NCI-H774 (cell line): ENCODE data around the gene OR2H2.

ENCODE experiments used
- DNase-seq: peaks from one replicate; lab custom pipeline; 2025; lab: John Stamatoyannopoulos, UW

OR2H2 gene

DNA sequence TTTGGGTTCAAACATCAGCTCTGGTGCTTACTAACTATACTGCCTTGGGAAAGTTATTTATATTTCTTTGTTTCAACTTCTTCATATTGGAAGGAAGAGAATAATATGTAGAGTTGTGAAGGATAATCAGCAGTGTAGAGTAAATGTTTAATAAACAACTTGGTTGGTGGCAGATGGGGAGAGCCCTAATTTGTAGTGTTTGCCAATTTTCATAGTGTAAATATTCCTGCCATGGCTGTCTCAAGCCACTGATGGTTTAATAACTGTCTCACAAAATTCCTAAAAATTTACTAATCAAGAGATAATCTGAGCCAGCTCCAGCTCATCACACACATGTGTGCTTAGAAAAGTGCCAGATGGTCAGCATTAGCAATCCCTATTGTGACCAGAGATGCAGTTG, at the start of gene OR2H2:
Gene OR2H2 (plus strand): TSS at position 301 of the 400 bp plus-strand sequence. CDS start 2,824 bp downstream, outside the sequence.
- no peak for DNase-seq

DNA sequence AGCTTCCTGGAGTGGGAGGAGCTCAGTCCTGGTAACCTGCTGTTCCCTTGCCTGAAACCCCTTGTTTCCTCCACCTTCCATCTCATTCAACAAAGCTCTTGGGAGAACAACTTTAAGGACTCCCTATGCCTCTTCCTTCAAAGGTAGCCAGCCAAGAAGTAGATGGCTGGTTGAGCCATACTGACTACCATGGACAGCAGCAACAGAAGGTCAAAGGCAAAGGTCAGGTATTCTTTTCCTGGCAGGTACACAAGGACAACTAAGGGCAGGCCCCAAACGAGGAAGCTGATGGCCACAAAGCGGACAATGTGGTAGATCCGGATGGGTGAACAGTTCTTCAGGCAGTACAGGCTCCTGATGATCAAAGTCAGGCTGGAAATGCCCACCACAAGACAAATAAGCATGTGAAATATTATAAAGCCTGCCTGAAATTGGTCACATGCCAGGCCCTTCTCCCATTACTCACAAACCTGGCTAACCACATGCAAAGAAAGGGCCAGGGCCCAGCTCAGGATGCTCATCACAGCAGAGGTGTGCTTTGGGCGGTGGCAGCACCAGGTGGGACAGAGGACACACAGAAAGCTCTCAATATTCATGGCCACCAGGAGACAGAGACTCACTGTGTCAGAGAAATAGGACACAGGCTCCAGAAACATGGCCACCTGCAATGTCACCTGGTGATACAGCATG, 47.1 kb upstream of the OR2H2 start:
- DNase-seq, result no peak

DNA sequence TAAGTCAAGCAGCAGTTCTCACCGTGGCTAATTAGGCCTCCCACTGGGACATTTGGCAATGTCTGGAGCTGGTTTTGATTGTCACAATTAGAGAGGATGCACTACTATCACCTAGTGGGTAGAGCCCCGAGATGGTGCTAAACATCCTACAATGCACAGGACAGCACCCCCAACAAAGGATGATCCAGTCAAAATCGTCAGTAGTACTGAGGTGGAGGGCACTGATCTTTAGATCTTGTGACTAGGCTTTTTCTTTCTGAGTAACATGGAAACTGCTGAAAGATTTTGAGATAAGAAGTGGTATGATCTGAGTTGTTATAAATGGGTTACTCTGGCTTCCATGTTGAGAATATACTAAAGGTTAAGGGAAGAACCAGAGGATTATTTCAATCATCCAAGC, 37.3 kb upstream of the OR2H2 start:
- no peak for DNase-seq

DNA sequence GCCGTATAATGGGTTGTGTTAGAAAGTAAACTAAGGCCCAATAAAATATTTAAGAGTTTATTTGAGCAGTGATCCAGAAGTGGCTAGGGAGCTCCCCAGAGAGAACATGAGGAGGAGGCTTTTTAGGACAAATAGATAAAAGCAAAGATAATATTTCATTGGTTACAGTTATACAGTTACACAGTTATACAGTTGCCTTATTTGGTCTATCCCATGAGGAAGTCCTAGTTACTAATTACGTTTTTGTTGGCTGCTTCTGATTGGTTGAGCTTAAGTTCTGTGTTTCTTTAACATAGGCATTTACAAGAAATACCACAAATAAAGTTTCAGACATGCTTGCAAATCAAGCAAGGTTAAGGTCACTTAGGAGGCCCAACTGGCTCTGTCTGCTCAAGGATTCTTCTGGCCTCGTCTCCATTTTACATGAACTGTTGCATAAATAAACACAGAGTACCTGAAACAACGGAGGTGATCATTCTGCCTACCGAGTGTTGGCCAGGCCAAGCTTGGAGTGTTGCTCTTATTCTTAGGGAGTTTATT, 32.3 kb upstream of the OR2H2 start:
- no peak for DNase-seq

DNA sequence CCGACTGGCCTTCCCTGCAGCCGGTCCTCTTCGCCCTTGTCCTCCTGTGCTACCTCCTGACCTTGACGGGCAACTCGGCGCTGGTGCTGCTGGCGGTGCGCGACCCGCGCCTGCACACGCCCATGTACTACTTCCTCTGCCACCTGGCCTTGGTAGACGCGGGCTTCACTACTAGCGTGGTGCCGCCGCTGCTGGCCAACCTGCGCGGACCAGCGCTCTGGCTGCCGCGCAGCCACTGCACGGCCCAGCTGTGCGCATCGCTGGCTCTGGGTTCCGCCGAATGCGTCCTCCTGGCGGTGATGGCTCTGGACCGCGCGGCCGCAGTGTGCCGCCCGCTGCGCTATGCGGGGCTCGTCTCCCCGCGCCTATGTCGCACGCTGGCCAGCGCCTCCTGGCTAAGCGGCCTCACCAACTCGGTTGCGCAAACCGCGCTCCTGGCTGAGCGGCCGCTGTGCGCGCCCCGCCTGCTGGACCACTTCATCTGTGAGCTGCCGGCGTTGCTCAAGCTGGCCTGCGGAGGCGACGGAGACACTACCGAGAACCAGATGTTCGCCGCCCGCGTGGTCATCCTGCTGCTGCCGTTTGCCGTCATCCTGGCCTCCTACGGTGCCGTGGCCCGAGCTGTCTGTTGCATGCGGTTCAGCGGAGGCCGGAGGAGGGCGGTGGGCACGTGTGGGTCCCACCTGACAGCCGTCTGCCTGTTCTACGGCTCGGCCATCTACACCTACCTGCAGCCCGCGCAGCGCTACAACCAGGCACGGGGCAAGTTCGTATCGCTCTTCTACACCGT, 31.5 kb upstream of the OR2H2 start:
- no peak for DNase-seq

DNA sequence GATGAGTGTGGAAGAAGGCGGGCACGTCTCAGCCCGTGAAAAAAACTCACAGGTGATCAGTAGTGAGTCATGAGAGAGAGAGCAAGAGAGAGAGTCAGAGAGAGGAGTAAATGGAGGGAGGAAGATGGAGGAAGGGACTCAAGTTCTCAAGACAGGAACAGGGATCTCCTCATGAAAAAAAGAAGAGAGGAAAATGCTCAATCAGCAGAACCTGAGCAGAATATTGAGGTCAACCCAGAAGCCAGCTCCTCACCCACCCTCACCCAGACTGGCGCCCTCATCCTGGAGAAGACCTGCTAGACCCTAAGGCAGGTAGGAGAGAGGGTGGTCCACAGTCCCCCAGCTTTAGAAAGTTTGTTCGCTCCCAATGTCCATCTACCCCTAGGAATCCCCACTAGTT, 30.2 kb upstream of the OR2H2 start:
- no peak for DNase-seq

DNA sequence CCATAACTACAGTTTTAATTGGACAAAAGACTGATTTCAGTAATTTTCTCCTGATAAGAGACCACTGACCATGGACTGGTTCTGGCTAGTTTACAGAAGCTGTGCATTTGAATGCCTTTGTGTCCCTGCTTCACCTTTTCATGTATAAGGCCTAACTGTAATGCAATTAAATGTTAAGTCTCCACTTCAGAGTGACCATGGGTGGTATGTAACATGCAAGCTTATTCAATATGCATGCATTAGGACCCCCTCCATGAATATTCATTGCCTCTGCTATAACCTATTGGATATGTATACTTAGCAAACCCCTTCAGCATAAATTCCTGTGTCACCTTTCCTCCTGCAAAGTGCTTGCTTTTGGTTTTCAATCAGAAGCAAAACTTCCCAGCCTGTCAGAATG, 27.6 kb upstream of the OR2H2 start:
- no peak for DNase-seq

DNA sequence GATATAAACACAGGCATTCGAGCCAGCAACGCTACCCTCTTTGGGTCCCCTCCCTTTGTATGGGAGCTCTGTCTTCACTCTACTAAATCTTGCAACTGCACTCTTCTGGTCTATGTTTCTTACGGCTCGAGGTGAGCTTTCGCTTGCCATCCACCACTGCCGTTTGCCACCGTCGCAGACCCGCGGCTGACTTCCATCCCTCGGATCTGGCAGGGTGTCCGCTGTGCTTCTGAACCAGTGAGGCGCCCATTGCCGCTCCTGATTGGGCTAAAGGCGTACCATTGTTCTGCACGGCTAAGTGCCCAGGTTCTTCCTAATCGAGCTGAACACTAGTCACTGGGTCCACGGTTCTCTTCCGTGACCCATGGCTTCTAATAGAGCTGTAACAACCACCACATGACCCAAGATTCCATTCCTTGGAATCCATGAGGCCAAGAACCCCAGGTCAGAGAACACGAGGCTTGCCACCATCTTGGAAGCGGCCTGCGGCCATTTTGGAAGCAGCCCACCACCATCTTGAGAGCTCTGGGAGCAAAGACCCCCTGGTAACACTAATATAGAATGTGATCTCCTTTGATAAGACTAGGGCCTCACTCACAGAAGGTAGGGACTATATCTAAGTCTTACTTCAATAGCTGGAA, 26.4 kb upstream of the OR2H2 start:
- DNase-seq, result no peak

DNA sequence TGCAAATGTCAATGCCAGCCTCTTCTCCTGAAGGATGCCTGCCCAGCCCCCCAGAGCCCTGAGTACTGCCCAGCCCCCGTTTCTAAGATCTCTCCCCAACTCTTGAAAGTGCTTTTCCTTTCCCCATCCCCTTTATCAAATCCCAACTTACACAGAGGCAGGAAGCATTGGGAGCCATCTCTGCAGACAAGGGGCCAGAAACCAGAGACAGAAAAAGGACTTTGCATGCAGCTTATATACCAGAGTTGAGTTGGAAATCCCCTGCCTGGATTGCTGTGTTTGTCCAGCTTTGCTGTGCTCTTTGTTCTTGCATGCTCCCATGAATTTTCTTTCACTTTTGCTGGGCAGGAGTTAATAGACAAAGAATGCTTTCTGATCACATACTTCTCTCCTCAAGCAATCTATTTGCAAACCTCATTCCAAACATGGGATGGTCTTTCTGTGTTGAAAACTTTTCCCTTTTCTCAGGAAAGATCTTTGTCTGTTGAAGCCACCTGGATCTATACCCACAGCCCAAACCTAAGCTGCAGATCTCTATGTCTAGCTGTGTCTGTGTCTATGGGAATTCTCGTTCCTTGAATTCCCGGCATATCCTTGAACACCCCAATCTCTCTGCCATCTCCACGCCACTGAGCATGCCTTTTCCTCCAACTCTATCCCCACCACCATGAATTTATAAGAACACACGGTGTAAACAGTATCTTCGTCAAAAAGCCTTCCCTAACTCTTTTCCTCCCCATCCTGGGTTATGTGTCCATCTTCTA, 25.2 kb upstream of the OR2H2 start, which contains the start of gene UBD:
Gene UBD (minus strand): TSS at position 209 of the 764 bp plus-strand sequence. CDS start 31 bp downstream, at position 178.
- no peak for DNase-seq

DNA sequence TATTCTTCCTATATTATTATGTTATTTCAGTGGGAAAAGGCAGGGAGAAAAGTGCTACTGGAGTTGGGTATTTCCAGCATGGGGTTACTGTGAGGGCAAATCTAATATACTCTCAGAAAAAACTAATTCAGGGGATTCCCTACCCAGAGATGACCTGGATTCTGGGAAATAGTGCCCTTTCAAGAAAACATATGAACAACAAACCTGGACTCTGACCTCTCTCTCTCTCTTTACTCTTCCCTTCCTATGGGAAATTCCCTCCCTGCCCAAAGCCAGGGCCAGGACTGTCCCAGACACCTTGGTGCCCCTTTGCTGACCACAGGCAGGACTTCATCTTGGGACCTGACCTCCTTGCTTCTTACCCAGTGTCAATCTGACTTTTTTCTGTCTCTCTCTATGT, 23.8 kb upstream of the OR2H2 start:
- no peak for DNase-seq

DNA sequence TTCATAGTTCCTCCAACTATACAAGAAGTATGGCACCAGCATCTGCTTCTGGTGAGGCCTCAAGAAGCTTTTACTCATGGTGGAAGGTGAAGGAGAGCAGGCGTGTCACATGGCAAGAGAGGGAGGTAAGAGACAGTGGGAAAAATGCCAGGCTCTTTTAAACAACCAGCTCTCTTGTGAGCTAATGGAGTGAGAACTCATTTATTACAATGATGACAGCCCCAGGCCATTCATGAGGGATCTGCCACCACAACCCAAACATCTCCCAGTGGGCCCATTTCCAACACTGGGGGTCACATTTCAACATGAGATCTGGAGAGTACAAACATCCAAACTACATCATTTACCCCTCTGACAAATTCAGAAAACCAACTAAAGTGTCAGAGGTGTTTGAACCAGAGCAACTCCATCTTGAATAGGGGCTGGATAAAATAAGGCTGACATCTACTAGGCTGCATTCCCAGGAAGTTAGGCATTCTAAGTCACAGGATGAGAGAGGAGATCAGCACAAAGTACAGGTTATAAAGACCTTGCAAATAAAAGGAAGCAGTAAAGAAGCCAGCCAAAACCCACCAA, 23.2 kb upstream of the OR2H2 start:
- DNase-seq, result no peak

DNA sequence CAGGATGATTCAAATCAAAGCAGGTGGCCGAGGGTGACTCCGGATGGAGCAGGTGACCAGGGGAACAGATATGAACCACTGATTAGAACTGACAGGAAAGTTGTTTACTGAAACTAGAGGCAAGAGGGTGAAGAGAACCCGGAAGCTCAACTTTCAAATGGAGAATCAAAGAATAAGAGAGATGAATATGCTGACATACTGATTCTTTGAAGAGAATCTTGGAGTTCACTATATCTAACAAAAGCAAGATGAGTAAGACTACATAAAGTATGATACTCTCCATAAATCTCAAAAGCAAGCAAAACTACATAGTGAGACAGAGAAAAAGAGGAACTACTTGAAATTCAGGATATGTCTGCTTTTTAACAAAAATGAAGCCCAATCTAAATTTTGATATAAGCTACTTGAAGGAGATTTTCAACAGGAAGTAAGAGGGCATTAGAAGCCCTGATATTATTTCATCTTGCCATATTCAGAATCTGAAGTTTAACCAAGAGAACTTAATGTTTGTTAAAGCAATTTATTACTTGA, 21.4 kb upstream of the OR2H2 start:
- DNase-seq, result no peak

DNA sequence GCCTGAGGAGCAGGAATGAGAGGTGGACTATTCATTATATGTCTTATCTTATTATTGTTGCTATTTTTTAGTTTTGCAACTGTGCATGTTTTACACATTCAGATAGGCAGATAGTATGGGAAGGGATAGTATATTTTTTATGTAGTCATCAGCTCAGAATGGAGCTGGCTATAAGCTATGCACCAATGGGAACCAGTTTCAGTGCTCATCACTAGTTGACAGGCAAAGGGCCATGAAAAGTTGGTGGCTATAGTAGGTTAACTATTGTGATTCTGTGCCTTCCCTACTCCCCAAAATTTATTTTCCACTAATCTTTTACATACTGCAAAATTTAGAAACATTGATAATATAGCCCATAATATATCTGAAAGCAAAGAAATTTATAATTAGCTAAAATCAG, 20.0 kb upstream of the OR2H2 start:
- DNase-seq, result no peak

DNA sequence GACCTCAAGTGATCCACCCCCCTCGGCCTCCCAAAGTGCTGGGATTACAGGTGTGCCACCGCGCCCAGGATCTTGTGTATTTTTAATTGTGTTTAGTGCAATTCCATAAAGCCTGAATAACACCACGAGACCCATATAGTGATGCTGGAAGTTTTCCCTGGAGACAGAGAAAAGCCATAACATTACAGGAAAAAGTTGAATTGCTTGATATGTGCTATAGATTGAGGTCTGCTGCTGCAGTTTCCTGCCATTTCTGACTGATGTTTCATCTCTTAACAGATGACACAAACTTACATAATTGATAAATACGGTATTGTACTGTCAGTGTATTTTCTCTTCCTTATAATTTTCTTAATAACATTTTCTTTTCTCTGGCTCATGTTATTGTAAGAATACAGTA, 18.1 kb upstream of the OR2H2 start:
- no peak for DNase-seq

DNA sequence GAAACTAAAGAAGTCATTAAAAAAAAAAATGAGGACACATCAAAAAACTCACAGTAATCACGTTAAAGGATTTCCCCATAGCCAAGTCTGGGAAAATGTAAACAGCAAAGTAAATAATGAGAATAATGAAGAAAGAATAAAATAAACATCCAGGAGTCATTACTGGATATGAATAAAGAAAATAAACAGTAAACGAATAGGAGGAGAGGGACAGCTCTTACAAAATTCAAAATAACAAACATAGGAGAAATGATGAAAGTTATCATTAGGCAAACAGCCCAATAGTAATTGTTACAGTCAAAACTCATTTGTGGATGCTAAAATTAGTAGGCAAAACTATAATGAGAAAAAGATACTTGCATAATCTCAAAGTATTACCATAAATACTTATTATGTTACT, 17.4 kb upstream of the OR2H2 start:
- no peak for DNase-seq

DNA sequence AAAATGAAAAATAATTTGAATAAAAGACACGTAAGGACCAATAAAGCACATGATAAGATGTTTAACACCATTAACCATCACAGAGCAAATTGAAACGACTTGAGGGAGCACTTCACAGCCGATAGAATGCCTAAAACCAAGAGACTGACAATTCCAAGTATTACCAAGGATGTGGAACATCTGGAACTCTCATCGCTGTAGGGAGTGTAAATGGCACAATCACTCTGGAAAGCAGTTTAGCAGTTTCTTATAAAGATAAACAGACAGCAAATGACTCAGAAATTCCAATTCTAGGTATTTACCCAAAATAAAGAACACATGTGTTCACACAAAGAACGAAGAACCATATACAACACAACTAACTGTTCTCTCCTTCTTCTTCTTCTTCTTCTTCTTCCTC, 16.9 kb upstream of the OR2H2 start:
- DNase-seq, result no peak

DNA sequence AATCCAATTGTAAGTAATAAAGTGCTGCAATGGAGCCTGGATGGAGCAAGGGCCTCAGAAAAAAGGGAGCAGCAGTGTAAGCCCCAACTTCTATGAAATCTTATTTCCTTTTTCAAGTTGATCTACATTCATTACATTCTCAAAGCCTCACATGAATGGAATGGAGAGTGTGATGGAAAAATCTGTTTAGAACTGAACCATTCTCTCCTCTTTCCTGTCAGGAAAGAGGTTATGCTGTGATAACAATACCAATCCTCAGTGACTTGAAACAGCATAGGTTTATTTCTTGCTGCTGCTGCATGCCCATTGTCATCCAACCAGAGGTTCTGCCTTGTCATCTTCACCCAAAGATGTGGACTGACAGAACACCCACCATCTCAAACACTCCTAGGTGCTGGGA, 8.9 kb upstream of the OR2H2 start:
- DNase-seq, result no peak

DNA sequence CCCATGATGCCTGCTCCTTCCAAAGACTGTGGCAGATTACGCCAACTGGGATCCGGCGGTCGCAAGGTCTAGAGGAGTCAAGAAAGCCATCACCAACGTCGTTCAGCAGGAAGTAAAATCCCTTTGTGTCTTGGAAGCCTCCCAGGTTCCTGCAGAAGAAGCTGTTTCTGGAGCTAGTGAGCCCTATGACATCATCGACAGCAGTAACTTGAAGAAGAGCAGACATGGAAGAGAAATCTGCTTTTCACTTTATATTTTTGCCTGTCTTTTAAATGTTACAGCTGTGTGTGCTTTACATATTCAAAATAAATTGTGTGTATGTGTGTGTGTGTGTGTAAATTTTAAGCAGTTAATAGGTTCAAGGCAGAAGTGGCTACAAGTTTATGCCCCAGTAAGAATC, 7.4 kb upstream of the OR2H2 start:
- no peak for DNase-seq

DNA sequence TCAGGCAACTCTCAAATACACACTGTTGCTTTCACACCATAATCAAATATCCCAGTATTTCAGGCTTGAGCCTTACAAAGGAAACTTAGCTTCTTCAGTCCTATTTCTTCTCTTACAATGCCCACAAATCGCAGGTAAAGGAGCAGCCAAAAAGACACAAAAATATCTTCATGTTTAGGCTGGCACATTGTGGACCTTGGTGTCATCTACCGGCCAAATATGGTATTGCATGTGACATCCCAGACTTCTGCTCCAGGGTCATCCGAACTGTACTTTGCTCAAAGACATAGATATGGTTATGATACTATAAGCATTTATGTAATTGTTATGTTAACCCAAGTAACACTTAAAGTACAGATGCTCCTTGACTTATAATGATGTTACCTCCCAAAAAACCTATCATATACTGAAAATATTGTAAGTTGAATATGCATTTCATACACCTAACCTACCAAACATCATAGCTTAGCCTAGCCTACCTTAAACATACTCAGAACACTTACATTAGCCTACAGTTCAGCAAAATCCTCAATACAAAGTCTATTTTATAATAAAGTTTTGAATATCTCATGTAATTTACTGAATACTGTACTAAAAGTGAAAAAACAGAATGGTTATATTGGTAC, 4.6 kb downstream of the OR2H2 start:
- DNase-seq, result no peak

DNA sequence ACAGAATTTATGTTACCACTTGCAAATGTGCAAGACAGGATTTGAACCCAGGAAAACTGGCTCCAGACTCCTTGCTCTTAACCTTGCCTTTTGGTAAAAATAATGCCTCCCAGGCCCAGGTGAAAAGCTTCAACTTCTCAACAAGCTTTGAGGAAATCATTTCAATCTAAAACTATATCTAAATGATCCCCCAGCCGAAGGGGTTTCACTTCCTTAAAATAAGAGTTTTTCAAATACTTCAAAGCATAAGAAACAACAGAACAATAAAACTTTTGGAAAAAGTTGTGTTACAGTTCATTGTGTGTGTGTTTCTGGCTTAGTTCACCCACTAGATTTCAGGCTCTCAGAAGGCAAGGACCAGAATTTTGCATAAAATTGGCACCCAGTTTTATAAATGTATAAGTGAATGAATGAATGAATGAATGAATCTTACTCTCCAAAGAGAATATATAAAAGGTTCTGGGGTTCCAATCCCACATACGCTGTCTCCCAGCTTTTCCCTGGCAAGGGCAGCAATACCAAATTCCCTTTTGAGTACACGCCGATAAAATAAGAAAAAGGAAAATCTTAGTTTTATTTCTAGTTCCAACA, 5.4 kb downstream of the OR2H2 start:
- DNase-seq, result no peak

DNA sequence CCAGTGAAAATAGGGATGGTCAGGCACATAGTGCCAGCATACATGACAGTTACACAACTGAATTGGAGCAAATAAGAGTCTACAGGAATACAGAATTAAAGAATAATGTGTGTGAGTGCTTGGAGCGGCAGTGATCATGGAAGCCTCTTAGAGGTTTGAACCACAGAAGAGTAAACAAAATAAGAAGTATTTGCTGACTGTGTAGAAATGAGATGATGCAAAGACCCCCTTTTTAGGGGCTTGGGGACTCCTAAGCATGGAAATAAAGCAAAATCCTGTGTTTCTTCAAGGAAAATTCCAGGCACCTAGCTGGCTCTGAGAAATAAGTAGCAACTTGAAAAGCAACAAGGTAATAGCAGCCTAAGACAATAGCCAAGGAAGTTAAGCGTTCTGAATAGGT, 6.8 kb downstream of the OR2H2 start:
- no peak for DNase-seq
